Activated CD4-positive, alpha-beta T cell treated with anti-CD3 and anti-CD28 coated beads, Interleukin-2, amount 10 ng/mL, durations not matched to agents 7 days and 5 days (primary cell): ENCODE measurements around the gene HOXD4. TPM values are rescaled to one million over a fixed set of nuclear protein-coding genes. Genes with fewer than 3 reads are reported as not detected.
A peak's percentile ranks its signal among the peaks of the same experiment; 100 is the strongest.

Source experiments
- CTCF ChIA-PET: fragments of 350-600 bp; sonication (Branson Sonifier 250); formaldehyde crosslinking; loops from one replicate; lab custom pipeline; 2021; ENCODE audit warnings: antibody characterized with exemption; lab: Charles Lee
- POLR2A ChIA-PET: fragments of 350-600 bp; sonication (Branson Sonifier 250); formaldehyde crosslinking; loops from one replicate; lab custom pipeline; 2021; ENCODE audit warnings: antibody characterized with exemption; lab: Charles Lee
- DNase-seq: peaks from one replicate; pipeline ENCODE4 v3.0.0-alpha.2; 2020
- H3K27ac Mint-ChIP-seq: one replicate; pipeline ENCODE4 v1.8.0; 2021; ENCODE audit warnings: mild to moderate bottlenecking, moderate library complexity, mixed read lengths
- H3K27me3 Mint-ChIP-seq: one replicate; pipeline ENCODE4 v1.8.0; 2021; ENCODE audit warnings: mixed read lengths
- H3K36me3 Mint-ChIP-seq: one replicate; pipeline ENCODE4 v1.8.0; 2021; ENCODE audit warnings: low read depth, mixed read lengths
- H3K4me1 Mint-ChIP-seq: one replicate; pipeline ENCODE4 v1.8.0; 2021; ENCODE audit warnings: mixed read lengths
- H3K4me3 Mint-ChIP-seq: one replicate; pipeline ENCODE4 v1.8.0; 2021; ENCODE audit warnings: mild to moderate bottlenecking, moderate library complexity, mixed read lengths
- H3K9me3 Mint-ChIP-seq: one replicate; pipeline ENCODE4 v1.8.0; 2021; ENCODE audit warnings: mixed read lengths
- total RNA-seq, 2 experiments: library from RNA; stranded (reverse); gene quantifications; one replicate each; pipeline ENCODE4 v1.2.3, GENCODE V29; 2021

The HOXD4 gene
- total RNA-seq, 2 experiments from 2014 or later = not detected

DNA sequence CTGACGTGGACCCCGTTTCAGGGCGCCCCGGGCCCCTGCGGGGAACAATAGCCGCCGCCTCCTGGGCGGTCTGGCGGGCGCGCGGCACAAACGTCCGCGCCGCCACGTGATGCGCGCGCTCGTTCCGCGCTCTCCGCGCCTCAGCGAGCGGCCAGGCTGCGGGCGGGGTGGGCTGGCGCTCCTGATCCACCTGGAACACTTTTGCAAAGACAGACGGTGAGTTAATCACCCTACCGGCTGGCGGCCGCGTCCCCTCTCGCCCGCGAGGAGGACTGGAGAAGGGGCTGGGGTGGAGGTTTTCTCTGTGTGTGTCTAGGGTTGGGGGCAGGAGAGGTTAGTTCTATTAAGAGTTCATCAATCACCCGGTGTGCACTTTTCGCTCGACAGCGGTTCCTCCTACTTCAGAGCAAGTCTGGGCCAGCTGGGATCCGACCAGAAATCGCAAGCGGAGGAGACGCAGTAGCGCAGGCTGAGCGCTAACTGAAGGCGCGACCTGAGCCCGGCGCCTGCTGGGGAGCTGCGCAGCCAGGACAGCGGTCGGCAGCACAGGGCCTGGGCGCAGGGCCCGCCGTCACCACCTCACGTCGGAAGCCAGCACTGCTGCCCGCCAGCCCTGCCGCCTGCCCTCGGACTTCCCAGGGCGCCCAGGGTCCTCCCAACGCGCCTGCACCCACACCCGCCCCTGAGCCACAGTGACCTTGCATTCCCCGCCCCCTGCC, 26.8 kb downstream of the HOXD4 start:
- peaks cover 87% of the 10 kb centered on the region for H3K27me3 Mint-ChIP-seq
- CTCF ChIA-PET = no interaction called here
- POLR2A ChIA-PET = no interaction called here
- H3K4me3 Mint-ChIP-seq = no peak overlapping the region
- H3K27ac Mint-ChIP-seq = no peak overlapping the region
- peaks cover 1% of the 10 kb centered on the region for H3K4me1 Mint-ChIP-seq
- no peaks in the 10 kb centered on the region for H3K36me3 Mint-ChIP-seq
- no peaks in the 10 kb centered on the region for H3K9me3 Mint-ChIP-seq
- DNase-seq = no peak

DNA sequence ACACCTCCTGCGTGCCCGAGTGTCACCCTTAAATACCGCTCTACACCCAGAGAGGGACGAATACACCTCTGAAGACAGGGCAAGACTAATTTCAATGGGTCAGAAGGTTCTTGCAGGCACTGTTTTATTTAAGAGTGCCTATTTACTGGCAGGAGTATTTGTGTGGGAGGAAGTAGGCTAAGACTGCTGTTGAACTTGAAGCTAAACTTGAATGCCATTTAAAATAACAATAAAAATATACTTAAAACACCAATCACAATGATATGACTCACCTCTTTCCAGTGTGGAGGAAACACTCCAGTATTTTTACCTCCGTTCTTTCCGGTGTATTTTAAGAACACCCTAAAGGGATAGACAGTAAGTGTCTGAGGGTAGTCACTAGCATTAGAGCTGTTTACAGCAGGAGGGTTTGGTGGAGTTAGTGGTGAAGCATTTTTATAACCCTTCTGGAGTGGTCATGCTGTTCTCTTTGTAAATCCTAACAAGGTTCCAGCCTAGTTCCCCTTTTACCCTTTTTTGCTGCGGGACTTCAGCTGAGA, 27.5 kb downstream of the HOXD4 start:
- Mint-ChIP-seq H3K4me3 (no peak overlapping the region), H3K27me3 (peaks cover 86% of the 10 kb centered on the region), H3K4me1 (peaks cover 1% of the 10 kb centered on the region), H3K9me3 (no peaks in the 10 kb centered on the region), H3K27ac (no peak overlapping the region), H3K36me3 (no peaks in the 10 kb centered on the region)
- POLR2A ChIA-PET = no interaction called here
- CTCF ChIA-PET = no interaction called here
- no peak for DNase-seq

DNA sequence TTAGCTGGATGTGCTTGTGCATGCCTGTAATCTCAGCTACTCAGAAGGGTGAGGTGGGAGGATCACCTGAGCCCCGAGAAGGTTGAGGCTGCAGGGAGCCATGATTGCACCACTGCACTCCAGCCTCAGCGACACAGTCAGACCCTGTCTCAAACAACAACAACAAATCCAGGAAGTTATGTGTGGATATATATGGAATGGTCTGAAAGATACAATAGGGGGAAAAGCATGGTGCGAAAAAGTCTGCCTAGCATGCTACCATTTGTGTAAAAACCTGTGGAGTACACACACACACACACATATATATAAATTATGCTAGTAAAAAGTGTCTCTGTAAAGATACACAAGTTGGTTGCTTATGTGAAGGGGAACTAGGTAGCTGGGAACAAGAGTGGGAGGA, 30.2 kb downstream of the HOXD4 start:
- Mint-ChIP-seq H3K4me3 (no peak overlapping the region), H3K9me3 (no peaks in the 10 kb centered on the region), H3K27ac (no peak overlapping the region), H3K27me3 (peaks cover 76% of the 10 kb centered on the region), H3K36me3 (no peaks in the 10 kb centered on the region), H3K4me1 (no peaks in the 10 kb centered on the region)
- no peak for DNase-seq
- ChIA-PET CTCF (no interaction called here), POLR2A (no interaction called here)

DNA sequence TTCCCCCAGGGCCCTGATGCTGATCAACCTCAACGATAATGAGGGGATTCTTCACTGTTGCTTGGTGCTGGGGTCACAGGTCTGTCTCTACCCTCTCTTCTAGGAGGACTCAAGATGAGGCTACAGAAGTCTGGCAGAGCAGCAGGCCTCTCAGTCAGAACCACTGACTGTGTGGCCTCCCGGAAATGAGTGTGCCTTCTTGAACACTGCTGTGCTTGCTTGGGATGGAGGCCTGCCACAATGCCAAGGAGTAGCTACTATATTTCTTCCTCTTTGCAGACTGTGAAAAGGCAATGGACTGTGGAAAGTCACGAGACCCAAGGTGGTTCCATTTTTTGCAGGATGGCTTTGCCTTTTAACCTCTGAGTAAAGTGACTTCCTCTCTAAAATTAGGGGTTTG, 31.3 kb downstream of the HOXD4 start:
- no peak for DNase-seq
- POLR2A ChIA-PET = no interaction called here
- no peak overlapping the region for H3K27ac Mint-ChIP-seq
- H3K4me3 Mint-ChIP-seq = no peak overlapping the region
- CTCF ChIA-PET = no interaction called here
- no peaks in the 10 kb centered on the region for H3K9me3 Mint-ChIP-seq
- H3K27me3 Mint-ChIP-seq = peaks cover 76% of the 10 kb centered on the region
- no peaks in the 10 kb centered on the region for H3K36me3 Mint-ChIP-seq
- H3K4me1 Mint-ChIP-seq = peaks cover 5% of the 10 kb centered on the region

DNA sequence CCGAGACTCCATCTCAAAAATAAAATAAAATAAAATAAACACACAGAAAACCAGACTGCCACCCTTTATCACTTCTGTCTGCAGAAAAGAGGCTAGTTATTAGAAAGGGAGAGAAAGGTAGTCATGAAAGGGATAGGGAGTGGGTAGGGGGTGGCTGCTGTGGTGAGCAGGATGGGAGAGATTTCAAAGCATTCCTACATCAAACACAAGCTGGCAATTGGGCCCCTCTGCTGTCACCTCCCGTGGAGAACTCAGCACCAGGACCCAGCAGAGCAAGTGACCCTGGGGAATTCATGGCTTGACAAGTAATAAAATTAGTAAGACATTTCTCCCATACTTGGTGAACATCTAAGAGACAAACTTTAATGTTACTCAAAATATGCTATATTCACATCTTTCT, 33.4 kb downstream of the HOXD4 start:
- CTCF ChIA-PET = no interaction called here
- no peak for DNase-seq
- no peaks in the 10 kb centered on the region for H3K9me3 Mint-ChIP-seq
- H3K36me3 Mint-ChIP-seq = peaks cover 4% of the 10 kb centered on the region
- H3K4me3 Mint-ChIP-seq = no peak overlapping the region
- POLR2A ChIA-PET = no interaction called here
- peaks cover 73% of the 10 kb centered on the region for H3K27me3 Mint-ChIP-seq
- H3K4me1 Mint-ChIP-seq = peaks cover 16% of the 10 kb centered on the region
- H3K27ac Mint-ChIP-seq = no peak overlapping the region

DNA sequence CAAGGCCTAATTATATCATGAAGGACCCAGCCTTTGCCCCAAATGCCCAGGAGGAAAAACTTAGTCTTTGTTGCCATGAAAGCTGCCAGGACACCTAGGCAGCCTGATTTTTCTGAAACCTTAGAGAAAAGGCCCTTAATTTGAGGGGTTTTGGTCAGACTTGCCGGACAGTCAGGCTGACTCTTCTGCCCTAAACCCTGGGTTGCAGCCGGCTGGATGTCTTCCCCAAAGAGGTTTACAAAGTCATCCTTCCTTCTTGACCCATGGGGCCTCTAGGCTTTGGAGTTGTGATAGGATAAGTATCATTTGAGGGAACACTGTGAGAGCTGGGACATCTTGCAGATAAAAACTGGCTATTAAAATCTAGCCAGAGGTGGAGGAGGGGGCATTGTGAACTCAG, 34.7 kb downstream of the HOXD4 start:
- Mint-ChIP-seq H3K4me1 (peaks cover 17% of the 10 kb centered on the region), H3K9me3 (no peaks in the 10 kb centered on the region), H3K27ac (no peak overlapping the region), H3K36me3 (peaks cover 4% of the 10 kb centered on the region), H3K27me3 (peaks cover 72% of the 10 kb centered on the region), H3K4me3 (no peak overlapping the region)
- DNase-seq = no peak
- POLR2A ChIA-PET = no interaction called here
- CTCF ChIA-PET = interaction anchor here (1.2 kb wide), 1 partner anchor 10 kb away, joined by 4 read pairs; no protein-coding TSS in a partner anchor

DNA sequence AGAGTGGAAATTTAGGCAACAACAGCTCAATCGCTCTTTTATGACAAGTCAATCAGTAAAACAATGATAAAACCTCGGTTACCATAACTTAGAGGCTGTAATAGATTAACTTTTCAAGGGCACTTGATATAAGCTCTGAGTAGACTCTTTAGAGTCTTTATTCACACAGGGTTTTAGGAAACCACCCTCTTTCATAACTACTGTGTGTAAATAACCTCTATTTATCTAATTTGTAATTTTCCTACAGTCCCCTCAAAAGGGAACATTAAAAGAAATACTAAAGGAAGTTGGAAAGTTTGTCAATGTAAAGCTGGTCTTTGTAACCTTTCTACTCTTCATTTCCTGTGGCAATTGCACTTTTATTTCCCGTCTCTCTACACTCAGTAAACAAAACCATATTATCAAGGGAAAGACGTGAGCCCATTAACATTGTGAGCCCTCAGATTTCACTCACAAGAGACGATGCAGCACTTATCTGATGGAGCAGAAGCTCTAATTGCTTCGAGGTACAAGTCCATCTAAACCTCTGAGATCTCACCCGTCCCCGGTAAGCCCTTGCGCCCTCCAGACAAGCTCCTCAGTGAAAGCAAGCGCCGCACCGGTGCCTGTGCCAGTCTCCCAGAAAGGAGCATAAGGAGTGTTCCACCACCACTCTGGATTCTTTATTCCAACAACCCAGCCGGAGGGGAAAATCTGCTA, 36.0 kb downstream of the HOXD4 start:
- Mint-ChIP-seq H3K36me3 (peaks cover 4% of the 10 kb centered on the region), H3K27me3 (peaks cover 77% of the 10 kb centered on the region), H3K4me3 (peak overlapping the region; percentile 73), H3K9me3 (no peaks in the 10 kb centered on the region), H3K4me1 (peaks cover 17% of the 10 kb centered on the region), H3K27ac (no peak overlapping the region)
- DNase-seq = no peak
- ChIA-PET POLR2A (no interaction called here), CTCF (interaction anchor here (0.6 to 1.2 kb wide), 3 partner anchors 11 to 122 kb away, joined by 3 to 4 read pairs (median 3); no protein-coding TSS in a partner anchor)

DNA sequence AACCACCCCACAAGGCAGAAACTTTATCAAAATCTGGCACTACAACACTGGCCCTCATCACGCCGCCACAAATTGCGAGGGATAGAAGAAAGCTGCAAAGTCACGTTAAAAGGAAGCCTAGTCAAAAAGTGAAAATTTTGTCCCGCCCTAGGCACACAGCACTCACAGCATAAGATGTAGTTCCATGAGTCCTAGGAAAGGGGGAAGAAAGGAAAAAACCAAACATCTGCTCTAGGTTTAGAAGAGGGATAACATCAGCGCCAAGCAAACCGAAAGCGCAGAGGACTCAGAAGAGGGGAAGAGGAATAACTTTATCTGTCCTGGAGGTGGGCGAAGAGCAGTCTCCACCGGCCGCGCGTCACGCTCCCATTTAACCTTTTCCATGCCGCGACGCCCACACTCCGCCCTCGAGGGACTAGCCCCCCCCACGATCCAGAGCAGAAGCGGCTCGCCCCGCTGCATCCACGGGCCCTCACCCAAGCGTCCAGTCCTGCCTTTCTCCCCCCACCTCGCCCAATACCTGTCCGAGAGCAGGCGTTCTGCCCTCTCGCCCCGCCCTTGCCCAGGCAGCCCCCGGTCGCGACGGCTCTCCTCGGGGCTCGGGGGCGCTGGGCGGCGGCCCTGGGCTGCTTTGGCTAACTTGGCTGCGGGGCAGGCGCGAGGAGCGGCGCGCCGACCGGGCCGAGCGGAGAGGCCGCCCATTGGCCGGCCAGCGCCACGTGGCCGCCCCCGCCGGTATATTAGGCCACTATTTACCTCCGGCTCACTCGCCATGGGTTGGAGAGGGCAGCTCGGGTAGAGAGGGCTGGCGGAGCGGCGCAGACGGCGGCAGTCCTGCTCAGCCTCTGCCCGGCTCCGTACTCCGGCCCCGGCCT, 36.8 kb downstream of the HOXD4 start, which contains the start of gene HOXD1:
HOXD1 (plus strand) TSS at position 770 of the 875 bp plus-strand sequence. CDS start 134 bp downstream, outside the sequence.
- H3K36me3 Mint-ChIP-seq = peaks cover 4% of the 10 kb centered on the region
- CTCF ChIA-PET = interaction anchor here (0.6 kb wide), 2 partner anchors 45 to 122 kb away, joined by 3 read pairs; no protein-coding TSS in a partner anchor
- no peaks in the 10 kb centered on the region for H3K9me3 Mint-ChIP-seq
- no peak within 1 kb of the TSS for H3K27ac Mint-ChIP-seq
- peak within 1 kb of the TSS; percentile 73 for H3K4me3 Mint-ChIP-seq
- DNase-seq = no peak
- H3K4me1 Mint-ChIP-seq = peaks cover 17% of the 10 kb centered on the region
- peaks cover 77% of the 10 kb centered on the region for H3K27me3 Mint-ChIP-seq
- POLR2A ChIA-PET = no interaction called here

DNA sequence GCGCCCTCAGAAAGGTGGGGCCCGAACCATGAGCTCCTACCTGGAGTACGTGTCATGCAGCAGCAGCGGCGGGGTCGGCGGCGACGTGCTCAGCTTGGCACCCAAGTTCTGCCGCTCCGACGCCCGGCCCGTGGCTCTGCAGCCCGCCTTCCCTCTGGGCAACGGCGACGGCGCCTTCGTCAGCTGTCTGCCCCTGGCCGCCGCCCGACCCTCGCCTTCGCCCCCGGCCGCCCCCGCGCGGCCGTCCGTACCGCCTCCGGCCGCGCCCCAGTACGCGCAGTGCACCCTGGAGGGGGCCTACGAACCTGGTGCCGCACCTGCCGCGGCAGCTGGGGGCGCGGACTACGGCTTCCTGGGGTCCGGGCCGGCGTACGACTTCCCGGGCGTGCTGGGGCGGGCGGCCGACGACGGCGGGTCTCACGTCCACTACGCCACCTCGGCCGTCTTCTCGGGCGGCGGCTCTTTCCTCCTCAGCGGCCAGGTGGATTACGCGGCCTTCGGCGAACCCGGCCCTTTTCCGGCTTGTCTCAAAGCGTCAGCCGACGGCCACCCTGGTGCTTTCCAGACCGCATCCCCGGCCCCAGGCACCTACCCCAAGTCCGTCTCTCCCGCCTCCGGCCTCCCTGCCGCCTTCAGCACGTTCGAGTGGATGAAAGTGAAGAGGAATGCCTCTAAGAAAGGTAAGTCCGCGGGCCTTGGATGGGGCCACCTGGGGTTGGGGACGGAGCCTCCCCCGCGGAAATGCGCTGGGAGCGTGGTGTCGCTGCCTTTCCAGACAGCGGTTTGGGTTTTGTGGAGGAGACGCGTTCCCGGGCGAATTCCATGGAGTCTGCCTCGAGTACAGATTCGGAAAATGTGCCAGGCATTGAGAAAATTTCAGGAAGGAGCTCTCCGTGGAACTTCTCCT, 37.7 kb downstream of the HOXD4 start:
- Mint-ChIP-seq H3K36me3 (peaks cover 4% of the 10 kb centered on the region), H3K4me1 (peaks cover 17% of the 10 kb centered on the region), H3K9me3 (no peaks in the 10 kb centered on the region), H3K4me3 (peak overlapping the region; percentile 40), H3K27me3 (peaks cover 77% of the 10 kb centered on the region), H3K27ac (no peak overlapping the region)
- CTCF ChIA-PET = no interaction called here
- DNase-seq = no peak
- POLR2A ChIA-PET = no interaction called here

DNA sequence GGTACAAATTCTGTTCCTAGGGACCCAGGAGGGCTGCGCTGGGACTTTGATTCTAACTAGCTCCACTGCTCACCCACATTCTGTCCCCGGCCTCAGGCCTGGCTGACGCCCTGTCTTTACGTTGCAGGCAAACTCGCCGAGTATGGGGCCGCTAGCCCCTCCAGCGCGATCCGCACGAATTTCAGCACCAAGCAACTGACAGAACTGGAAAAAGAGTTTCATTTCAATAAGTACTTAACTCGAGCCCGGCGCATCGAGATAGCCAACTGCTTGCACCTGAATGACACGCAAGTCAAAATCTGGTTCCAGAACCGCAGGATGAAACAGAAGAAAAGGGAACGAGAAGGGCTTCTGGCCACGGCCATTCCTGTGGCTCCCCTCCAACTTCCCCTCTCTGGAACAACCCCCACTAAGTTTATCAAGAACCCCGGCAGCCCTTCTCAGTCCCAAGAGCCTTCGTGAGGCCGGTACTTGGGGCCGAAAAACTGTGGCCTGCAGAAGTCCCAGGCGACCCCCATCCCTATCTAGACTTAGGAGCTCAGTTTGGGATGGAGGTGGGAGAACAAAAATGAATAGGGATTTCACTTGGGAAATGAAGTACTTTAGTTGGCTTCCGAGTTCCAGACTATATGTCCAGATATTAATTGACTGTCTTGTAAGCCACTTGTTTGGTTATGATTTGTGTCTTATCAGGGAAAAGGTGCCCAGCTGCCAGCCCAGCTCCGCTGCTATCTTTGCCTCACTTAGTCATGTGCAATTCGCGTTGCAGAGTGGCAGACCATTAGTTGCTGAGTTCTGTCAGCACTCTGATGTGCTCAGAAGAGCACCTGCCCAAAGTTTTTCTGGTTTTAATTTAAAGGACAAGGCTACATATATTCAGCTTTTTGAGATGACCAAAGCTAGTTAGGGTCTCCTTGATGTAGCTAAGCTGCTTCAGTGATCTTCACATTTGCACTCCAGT, 38.6 kb downstream of the HOXD4 start:
- Mint-ChIP-seq H3K4me1 (peaks cover 17% of the 10 kb centered on the region), H3K36me3 (peaks cover 4% of the 10 kb centered on the region), H3K4me3 (peak overlapping the region; percentile 40), H3K27me3 (peaks cover 80% of the 10 kb centered on the region), H3K27ac (no peak overlapping the region), H3K9me3 (no peaks in the 10 kb centered on the region)
- DNase-seq = no peak
- CTCF ChIA-PET = interaction anchor here (0.8 kb wide), 1 partner anchor 59 kb away, joined by 3 read pairs; no protein-coding TSS in a partner anchor
- POLR2A ChIA-PET = no interaction called here

DNA sequence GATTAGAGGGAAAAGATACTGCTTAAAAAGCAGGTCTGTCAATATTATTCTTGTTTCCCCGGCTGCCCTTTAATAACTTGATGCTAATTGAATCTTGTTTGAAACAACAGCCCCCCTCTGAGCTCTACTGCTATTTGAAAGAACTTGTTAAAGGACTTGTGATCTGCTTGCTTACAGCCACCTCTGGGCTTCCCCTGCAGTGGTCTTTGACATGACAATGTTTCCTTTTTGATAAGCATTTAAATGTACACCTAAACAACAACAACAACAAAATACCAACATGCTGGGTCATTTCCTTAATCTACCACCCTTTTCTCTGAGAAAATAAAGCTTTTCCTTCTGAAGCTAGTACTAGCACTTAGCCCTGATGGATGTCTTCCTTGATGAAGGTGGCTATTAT, 41.0 kb downstream of the HOXD4 start:
- H3K4me3 Mint-ChIP-seq = no peak overlapping the region
- H3K36me3 Mint-ChIP-seq = peaks cover 4% of the 10 kb centered on the region
- DNase-seq = no peak
- POLR2A ChIA-PET = interaction anchor here (0.6 kb wide), 1 partner anchor 362 kb away, joined by 3 read pairs; no protein-coding TSS in a partner anchor
- CTCF ChIA-PET = no interaction called here
- H3K4me1 Mint-ChIP-seq = peaks cover 15% of the 10 kb centered on the region
- no peaks in the 10 kb centered on the region for H3K9me3 Mint-ChIP-seq
- no peak overlapping the region for H3K27ac Mint-ChIP-seq
- H3K27me3 Mint-ChIP-seq = peaks cover 75% of the 10 kb centered on the region
